HG03064 (cell line): ENCODE data around the gene NTSR1.

Experiments
- ATAC-seq: cut with Tn5 transposase; IDR thresholded peaks from one replicate; pipeline ENCODE4 v1.9.1; 2021; ENCODE audit warnings: low read depth; ENCODE audit not compliant: unreplicated experiment

NTSR1 gene

DNA sequence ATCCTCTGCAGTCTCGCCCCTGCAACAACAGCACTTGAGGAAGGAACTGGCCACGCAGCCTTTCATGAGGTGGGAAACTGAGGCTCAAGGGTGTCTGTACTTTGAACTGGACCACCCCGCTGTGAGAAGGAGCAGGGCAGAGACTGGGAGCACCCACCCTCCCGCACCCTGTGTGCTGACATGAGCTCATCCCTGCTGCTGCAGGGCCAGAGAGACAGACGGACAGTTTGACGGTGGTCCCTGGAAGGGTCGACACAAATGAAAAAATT is 70.7 kb downstream of the NTSR1 start:
- ATAC-seq, result no peak

DNA sequence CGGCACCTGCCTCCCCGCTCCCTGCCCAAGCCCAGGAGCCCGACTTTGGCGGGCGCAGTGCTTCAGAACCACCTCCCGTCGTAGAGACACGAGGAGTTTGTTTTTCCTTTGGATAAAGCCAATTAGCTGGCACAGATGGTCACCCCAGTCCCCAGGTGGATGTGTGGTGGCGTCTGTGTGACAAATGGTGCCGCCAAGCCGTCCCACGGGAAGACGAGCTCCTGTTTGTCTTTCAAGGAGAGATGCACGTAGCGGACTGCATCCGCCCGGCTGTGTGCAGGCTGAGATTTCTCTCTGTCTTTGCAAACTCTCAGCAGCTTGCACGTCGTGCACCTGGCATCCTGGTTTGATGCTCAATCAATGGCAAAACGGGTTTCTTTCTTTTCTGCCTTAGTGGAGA is 71.6 kb downstream of the NTSR1 start:
- no peak for ATAC-seq

DNA sequence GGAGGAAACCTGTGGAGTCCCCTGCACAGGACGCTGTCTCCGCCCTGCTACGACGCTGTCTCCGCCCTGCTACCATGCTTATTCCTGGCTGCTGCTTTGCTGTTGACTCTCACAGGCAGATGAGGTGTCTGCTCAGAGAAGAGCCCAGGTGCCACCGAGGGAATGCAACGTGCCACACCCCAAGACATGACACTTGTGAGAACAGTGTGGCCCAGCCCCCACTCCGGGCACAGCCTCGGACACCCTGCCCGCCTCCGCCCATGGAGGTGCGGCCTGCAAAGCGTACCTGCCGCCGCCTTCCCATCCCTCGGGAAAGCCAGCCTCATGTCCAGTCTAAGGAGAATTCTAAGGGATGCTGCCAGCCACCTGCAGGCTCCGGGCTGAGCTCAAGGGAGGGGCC is 72.1 kb downstream of the NTSR1 start:
- ATAC-seq, result no peak

DNA sequence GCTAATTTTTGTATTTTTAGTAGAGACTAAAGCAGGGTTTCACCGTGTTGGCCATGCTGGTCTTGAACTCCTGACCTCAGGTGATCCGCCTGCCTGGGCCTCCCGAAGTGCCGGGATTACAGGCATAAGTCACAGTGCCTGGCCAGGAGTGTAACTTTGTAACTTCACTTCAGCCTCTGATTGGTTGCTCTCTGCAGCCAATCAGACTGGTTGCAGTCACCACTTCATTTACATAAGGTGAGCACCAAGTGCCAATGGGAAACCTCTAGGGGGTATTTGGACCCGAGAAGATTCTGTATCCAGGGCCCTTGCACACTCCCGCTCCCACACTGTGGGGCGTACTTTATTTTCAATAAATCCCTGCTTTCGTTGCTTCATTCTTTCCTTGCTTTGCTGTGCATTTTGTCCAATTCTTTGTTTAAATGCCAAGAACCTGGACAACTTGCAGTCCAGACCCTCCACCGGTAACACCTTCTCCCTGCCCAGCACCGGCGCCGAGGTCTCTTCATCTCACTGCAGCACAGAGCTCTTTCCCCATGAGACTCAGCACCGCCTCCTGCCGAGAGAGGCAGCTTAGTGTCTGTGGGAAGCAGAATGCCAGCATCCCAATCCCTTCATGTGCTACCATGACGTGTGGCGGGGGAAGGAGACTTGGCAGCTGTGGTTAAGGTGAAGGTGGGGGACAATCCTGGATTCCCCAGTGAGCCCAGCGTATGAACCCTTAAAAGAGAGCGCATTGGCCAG is 73.7 kb downstream of the NTSR1 start:
- ATAC-seq, result no peak

DNA sequence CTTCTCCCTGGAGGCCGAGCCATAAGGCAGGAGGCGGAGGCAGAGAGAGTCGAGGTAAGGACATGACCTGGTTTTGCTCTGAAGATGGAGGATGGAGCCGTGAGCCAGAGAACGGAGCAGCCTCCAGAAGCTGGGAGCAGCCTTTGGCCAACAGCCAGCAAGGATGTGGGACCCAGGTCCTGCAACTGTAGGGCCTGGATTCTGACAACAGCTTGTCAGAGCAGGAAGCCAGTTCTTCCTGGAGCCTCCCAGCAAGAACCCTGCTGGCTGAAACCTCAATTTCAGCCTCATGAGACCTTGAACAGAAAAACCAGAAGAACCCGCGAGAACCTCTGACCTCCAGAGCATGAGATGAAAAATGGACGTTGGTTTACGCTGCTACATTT is 74.2 kb downstream of the NTSR1 start:
- no peak for ATAC-seq

DNA sequence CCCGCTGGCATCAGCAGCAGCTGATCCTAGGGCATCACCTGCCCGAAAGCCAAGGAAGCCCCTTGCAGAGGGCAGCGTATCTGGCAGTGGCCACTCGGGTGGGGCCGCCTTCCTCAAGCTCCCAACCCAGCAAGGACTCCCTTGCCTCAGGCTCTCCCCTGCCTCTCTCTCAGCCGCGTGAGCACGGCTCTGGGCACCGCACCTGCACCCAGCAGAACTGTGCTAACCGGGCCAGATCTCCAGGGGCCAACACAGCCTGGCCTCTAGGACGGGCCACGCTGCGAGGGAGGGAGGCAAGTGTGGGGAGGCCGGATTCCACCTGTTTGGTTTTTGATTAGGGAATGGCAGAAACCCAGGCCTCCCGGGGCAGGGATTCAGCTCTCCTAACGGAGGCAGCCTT is 75.9 kb downstream of the NTSR1 start:
- no peak for ATAC-seq

DNA sequence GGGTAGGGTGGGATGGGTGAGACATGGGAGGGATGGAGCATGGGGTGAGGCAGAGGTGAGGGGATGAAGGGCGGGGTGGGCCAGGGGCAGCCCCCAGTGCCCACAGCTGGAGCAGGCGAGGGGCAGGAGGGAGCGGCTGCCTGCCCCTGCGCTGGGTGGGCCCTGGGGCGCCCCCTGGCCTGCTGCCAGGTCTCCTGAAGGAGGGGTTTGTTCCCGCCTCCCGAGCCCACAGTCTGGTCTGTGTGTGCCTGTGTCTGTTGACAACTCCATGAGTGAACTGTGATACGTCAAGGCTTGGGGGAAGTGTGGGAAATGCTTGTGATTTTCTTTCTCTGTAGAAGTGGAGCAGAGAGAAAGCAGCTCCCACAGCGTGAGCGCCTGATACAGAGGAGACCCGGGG is 76.8 kb downstream of the NTSR1 start:
- ATAC-seq, result no peak

DNA sequence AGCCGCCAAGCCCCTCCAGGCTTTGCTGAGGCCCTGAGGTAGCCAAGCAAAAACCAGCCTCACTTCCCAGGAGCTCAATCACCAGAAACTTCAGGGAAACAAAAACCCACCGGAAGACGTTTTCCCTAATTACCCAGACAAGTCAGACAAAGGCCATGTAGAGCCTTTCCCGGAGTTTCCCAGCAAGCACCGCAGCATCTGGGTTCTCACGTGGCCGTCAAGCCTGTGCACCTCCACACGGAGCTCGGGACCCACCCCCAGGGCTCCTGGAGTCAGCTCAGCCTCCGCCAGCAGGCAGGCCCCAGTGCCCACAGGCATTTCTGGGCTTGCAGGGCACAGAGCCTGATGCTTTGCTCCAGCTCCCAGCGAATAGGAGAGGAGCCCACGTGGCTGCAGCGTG is 77.5 kb downstream of the NTSR1 start:
- ATAC-seq, result no peak

DNA sequence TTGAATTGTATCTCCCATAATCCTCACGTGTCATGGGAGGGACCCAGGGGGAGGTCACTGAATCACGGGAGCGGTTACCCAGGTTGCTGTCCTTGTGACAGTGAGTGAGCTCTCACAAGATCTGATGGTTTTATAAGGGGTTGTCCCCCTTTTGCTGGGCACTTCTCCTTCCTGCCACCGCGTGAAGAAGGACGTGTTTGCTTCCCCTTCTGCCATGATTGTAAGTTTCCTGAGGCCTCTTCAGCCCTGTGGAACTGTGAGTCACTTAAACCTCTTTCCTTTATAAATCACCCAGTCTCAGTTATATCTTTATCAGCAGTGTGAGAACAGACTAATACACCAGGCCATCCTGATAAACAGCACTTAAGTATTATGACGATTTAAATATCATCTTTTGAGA is 78.7 kb downstream of the NTSR1 start:
- no peak for ATAC-seq

DNA sequence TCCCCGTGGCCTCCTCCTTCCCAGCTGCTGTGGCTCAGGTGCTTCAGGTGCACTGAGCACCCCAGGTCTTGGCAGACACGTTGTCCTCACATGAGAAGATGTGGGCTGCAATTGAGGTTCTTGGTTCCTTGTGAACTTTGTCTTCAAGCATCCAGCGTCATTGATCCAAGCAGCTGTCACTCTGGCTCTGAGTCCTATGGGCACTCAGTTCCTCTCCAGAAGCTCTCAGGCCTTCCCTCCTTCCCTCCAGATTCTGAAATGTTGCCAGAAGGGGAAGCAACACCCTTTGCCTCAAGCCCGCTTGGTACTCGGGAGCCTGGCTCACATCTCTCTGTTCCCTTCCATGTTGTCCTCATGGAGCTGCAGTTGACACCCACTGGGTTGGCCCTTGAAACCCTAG is 79.2 kb downstream of the NTSR1 start:
- ATAC-seq, result no peak

DNA sequence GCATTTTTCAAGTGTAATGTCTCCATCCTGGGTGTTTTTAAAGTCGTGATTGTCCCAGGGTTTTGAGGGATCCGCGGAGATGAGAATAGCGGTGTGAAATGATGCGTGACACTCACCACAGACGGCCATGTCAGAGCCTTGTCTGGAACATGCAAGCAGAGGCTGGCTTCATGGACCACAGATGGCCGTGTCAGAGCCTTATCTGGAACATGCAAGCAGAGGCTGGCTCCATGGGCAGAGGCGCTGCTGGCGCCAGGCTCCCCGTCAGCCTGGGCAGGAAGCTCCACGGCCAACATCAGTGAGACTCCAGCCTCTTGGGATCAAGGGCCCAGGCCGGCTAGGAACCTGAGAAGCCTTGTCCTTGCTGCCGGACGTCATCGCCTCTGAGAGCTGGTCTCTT is 80.0 kb downstream of the NTSR1 start:
- no peak for ATAC-seq

DNA sequence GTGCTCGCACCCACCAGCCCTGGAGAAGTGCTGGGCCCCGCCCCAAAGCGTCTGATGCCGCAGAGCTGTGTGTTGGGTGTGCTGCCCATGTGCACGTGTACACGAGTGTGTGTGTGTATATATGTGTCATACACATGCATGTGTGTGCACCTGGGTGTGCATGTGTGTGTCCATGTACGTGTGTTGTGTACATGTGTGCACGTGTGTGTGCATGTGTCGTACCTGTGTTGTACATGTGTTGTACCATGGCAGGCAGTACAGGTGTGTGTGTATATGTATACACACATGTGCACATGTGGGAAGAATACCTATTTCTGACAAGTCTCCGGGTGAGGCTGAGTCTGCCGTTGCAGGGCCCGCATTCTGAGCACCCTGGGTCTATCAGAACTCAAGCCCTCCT is 81.4 kb downstream of the NTSR1 start:
- no peak for ATAC-seq

DNA sequence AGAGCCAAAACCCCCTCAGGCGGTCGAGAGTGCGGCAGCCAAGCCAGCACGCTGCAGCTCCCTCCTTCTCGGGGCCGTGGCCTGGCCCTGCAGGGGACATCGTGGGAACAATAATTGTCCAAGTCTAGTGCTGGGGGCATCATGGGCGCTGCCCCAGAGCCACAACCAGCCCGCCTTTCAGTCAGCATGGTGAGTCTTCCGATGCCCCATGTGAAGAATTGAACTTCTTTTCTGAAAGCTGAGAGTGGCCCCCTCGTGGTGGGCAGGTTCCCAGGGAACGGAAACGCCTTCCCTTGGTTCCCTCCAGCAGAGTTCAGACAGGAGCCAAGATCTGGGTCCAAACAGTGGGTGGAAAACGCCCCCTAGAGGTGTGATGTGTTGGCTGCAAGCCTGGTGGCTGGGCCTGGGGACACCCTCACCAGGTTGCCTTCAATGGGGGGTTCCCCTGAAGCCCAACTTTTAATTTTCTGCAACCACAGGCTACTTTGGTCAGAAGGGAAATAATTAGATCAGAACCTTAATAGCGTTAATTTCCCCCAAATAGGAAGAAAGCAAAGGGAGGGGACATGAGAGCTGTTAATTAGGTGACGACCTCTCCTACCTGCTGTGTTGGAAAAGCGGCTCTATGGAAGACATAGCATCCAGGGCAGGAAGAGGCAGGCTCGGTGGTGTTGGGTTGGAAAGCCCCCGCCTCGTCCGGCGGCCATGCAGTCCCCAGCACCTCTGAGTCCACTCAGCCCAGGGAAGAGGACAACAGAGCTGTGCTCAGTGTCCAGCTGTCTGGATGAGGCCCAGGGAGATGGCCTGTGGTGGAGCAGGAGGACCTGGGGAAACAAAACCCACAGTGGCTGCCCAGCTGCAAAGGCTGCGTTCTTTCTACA is 82.9 kb downstream of the NTSR1 start:
- ATAC-seq, result no peak

DNA sequence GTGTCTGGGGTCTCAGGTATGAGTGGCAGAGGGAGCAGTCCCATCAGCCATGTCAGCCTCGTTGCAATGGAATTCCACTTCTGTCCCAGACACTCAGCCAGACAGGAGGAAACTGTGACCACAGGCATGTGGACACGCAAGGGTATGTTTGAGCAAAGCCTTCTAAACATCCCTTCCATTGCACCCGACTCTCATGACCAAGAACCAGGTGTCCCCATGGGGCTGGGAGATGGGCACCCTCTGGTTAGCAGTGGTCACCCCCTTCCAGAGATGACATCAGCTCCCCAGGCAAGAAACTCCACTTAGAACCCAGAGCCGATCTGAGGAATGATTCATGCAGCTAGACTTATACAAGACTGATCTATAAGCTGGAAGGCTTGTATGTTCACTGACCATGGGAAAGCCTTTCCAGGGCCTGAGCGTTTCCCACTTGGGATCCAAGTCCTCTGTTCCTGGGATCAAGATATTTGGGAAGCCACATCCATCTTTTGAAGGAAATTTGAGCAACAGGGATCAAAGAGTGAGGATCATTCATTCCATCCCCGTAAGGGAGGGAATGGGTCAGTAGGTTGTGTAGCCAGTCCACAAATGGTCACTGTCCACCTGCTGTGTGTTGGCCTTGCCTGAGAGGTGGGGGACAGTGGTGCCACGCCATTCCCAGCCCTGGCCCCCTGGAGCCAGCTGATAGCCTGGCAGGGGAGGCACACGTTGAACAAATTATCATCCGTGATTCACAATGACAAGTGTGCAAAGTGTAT is 83.7 kb downstream of the NTSR1 start:
- no peak for ATAC-seq

DNA sequence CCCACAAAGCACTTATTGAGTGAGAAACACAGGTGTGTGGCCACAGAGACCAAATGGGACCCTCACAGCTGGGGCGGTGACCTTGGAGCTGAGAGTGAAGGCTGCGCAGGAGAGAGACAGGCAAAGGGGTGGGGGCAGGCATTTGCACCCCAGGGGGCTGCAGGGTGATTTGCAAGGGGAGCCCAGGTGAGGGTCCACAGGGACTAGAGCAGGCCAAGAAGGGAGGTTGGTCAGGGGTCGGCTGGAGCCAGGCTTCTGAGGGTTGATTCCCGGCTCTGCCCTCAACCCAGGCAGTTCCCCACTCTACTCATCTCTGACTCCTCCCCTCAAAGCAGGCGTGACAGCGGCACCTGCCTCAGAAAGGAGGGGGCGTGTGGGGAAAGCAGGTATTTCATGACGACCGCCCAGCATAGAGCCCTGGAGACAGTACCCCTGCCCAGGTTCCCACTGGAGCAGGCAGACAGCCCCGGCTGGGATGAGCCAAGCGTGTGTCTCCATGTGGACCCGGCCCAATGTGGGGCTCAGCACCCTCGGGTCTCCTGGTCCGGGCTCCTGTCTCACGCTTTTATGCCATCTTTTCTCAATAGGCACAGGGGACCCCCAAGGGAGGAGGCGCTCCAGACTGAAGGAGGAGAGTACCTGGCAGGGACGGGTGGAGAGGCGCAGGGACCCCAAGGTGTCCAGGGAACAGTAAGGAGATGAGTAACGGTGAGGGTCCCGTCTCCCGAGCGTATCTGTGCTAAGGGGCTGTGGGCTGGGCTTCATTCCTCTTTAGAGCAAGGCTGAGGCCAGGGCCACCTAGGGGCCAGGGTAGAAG is 84.5 kb downstream of the NTSR1 start:
- no peak for ATAC-seq

DNA sequence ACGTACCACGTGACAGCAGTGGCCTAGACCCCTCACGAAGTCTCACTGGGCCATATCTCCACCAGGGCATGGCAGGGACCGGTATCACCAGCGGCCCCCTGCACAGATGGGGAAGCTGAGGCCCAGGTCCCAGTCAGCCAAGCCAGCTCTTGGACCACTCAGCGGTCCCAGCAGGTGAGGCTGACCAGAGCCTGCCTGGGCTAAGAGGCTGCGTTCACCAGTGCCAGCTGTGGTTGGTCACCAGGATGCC is 85.0 kb downstream of the NTSR1 start:
- no peak for ATAC-seq

DNA sequence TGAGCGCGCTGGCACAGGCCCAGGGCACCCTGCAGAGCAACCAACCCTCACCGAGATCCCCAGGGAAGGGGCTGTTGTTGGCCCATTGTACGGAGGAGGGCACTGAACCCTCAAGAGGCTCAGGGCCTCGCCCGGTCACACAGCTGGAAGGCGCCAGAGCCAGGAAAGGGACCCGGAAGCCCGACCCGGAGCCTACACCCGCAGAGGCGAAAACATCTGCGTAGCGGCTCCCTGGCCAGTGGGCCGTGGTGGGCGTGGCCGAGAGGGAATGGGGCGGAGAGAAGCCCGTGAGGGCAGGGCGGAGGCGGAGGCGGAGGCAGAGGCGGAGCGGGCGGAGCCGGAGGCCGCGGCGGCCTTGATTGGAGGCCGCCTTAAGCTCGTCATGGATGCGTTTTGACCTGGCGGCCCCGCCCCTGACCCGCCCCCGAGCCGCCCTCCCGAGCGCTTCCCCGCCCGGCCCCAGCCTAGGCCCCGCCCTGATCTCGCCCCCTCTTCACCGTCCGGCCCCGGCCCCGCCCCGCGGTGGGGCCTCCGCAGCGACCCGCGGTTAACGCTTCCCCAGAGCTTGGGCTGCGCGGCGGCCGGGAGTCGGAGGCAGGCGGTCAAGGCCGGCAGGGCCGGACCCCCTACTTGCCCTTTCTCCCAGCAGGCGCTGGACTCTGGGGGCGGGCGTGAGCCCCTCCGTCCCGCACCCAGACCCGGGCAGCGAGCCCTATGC is 85.5 kb downstream of the NTSR1 start:
- peak; percentile 54 for ATAC-seq

DNA sequence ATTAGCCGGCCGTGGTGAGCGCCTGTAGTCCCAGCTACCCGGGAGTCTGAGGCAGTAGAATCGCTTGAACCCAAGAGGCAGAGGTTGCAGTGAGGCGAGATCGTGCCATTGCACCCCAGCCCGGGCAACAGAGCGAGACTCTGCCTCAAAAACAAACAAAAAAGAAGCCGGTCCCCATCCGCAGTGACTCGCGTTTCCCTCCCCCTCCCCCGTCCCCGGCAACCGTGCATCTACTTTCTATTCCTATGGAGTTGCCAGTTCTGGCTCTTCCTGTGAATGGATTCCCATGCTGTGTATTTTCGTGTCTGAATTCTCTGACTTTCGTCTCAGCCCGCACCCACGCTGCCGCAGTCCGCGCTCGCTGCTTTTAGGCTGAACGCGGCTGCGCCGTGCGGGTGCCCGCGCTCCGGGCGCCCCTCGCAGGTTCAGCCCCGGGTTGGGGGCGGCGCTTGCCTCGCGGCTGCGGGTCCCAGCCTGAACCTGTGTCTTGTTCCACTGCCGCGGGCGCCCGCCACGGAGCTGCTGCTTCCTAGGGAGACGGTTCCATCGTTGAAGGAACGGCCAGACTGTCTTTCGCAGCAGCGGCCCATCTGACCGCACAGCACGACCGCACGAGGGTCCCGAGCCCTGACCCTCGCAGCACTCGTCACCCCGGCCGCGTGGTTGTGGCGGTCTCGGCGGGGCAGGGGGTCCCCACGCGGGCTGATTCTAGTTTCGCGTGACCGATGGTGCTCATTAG is 86.6 kb downstream of the NTSR1 start:
- ATAC-seq, result no peak

DNA sequence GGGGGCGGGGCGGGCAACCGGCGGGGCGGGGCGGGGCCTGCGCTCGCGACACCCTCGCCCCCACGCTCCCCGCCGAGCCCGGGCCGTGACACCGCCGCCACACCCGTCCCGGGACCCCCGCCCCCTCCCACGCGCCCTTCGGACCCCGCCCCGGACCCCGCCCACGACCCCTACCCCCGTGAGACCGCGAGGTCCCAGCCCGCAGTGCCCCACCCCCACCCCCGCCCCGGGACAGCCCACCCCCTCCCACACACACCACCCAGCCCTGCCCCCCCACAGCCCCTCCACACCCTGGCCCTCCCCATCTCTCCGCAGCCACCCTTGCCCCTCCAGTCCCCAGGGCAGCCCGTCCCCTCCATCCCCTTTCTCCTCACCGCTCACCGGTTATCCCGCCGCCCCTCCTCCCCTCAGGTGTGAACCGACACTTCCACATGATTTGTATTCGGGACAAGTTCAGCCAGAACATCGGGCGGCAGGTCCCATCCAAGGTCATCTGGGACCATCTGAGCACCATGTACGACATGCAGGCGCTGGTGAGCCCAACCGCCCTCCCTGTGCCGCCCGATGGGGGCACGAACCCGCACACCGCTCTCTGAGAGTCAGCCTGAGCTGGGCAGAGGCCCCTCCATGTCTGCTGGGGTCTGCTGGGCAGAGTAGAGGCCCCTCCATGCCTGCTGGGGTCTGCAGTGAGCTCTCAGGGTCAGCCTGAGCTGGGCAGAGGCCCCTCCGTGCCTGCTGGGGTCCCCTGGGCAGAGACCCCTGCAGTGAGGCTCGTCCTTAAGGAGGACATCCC is 88.3 kb downstream of the NTSR1 start:
- no peak for ATAC-seq
